Esophagus (tissue), 2 donors: Measurements from ENCODE around the gene LAMA1. TPM values are rescaled to one million over a fixed set of nuclear protein-coding genes. Genes with fewer than 3 reads are reported as not detected.
A peak's percentile ranks its signal among the peaks of the same experiment; 100 is the strongest.
"Not testable (repeated sequence)": the region's sequence is repeated elsewhere in the genome, so short reads cannot be mapped to it uniquely, and the experiment has no call there.

Source experiments
- H3K27ac ChIP-seq, 2 donors: one replicate each; pipeline ENCODE4 v1.5.1; 2013; ENCODE audit warnings: low read depth in 2 of 2, mild to moderate bottlenecking in 2 of 2, inconsistent platforms in 1 of 2, low read length in 1 of 2, moderate library complexity in 1 of 2
- H3K27me3 ChIP-seq, 2 donors: one replicate each; pipeline ENCODE4 v1.6.1; 2013; ENCODE audit warnings: low read length in 2 of 2, control low read depth in 1 of 2, mild to moderate bottlenecking in 1 of 2; ENCODE audit not compliant: insufficient read depth in 2 of 2, control insufficient read depth in 1 of 2
- H3K36me3 ChIP-seq, 2 donors: one replicate each; pipeline ENCODE4 v1.6.1; 2013; ENCODE audit warnings: low read length in 1 of 2; ENCODE audit not compliant: control insufficient read depth in 2 of 2, insufficient read depth in 2 of 2
- H3K4me1 ChIP-seq, 2 donors: one replicate each; pipeline ENCODE4 v1.6.1; 2013; ENCODE audit warnings: low read length in 1 of 2; ENCODE audit not compliant: control insufficient read depth in 2 of 2, insufficient read depth in 2 of 2
- H3K4me3 ChIP-seq, 2 donors: one replicate each; pipeline ENCODE4 v1.5.1; 2013; ENCODE audit warnings: low read length in 2 of 2, mild to moderate bottlenecking in 2 of 2, low read depth in 1 of 2, moderate library complexity in 1 of 2
- H3K9me3 ChIP-seq, 2 donors: one replicate each; pipeline ENCODE4 v1.6.1; 2013; ENCODE audit warnings: mild to moderate bottlenecking in 2 of 2, low read depth in 1 of 2, low read length in 1 of 2, moderate library complexity in 1 of 2; ENCODE audit not compliant: control insufficient read depth in 2 of 2, insufficient read depth in 1 of 2
- WGBS, 2 donors: extraction: QIAGEN DNeasy Blood & Tissue Kit; methylation state at CpG; one replicate each; pipeline ENCODE4 v1.1.7; 2013; 5-methylcytosine and 5-hydroxymethylcytosine counted together
- polyA plus RNA-seq, 2 donors: library from polyadenylated mRNA; stranded (reverse); fragments of 200-250 nt; gene quantifications; one replicate each; pipeline ENCODE4 v1.2.3, GENCODE V29; 2013
- donor health status: healthy with polysubstance abuse.
- donor health status: Bipolar disorder and iron deficiency.

LAMA1 gene
- polyA plus RNA-seq, 2 donors: 0.16 to 0.27 TPM

- H3K9me3 ChIP-seq: no peaks in the 10 kb centered on the region
- WGBS, 2 donors: 56 to 81% methylated on average over 1 of the region's 1 CpG
- no peak overlapping the region for H3K4me3 ChIP-seq
- H3K36me3 ChIP-seq: no peaks in the 10 kb centered on the region
- H3K4me1 ChIP-seq: no peaks in the 10 kb centered on the region
- no peaks in the 10 kb centered on the region for H3K27me3 ChIP-seq
- no peak overlapping the region for H3K27ac ChIP-seq
Measured at GRCh38 chr18:7146067-7146466, 28.5 kb upstream of the LAMA1 start.

GRCh38 chr18:7144921-7145320 lies 27.3 kb upstream of the LAMA1 start:
- H3K4me3 ChIP-seq, H3K4me1 ChIP-seq, H3K9me3 ChIP-seq, H3K27me3 ChIP-seq, H3K36me3 ChIP-seq, H3K27ac ChIP-seq: not testable (repeated sequence)
- WGBS, 2 donors: 91 to 94% methylated on average over 12 of the region's 12 CpGs

DNA sequence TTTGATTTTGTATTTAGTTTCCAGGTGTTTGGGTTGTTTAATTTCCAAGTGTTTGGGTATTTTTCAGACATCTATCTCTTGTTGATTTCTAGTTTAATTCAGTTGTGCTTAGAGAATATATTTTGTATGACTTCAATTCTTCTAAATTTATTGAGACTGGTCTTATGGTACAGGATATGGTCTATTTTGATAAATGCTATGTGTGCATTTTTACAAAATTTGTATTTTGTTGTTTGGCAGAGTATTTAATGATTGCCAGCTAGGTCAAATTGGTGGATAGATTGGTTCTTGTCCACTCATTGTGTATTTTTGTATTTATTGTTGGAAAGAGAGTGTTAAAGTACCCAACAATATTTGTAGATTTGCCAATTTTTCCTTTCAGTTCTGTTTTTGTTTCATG lies 23.7 kb upstream of the LAMA1 start:
- Histone ChIP-seq H3K27me3 (no peaks in the 10 kb centered on the region), H3K9me3 (no peaks in the 10 kb centered on the region), H3K4me1 (no peaks in the 10 kb centered on the region), H3K4me3 (no peak overlapping the region), H3K36me3 (no peaks in the 10 kb centered on the region), H3K27ac (no peak overlapping the region)

GRCh38 chr18:7139409-7139808 lies 21.8 kb upstream of the LAMA1 start:
- no peaks in the 10 kb centered on the region for H3K36me3 ChIP-seq
- 87 to 94% methylated on average over 4 of the region's 4 CpGs for WGBS, 2 donors
- no peak overlapping the region for H3K27ac ChIP-seq
- no peaks in the 10 kb centered on the region for H3K4me1 ChIP-seq
- no peak overlapping the region for H3K4me3 ChIP-seq
- H3K27me3 ChIP-seq: no peaks in the 10 kb centered on the region
- no peaks in the 10 kb centered on the region for H3K9me3 ChIP-seq

- H3K36me3 ChIP-seq: no peaks in the 10 kb centered on the region
- no peaks in the 10 kb centered on the region for H3K4me1 ChIP-seq
- no peak overlapping the region for H3K4me3 ChIP-seq
- H3K27me3 ChIP-seq: no peaks in the 10 kb centered on the region
- no peak overlapping the region for H3K27ac ChIP-seq
- no peaks in the 10 kb centered on the region for H3K9me3 ChIP-seq
Measured at GRCh38 chr18:7133181-7133580, 15.6 kb upstream of the LAMA1 start.

- Histone ChIP-seq H3K9me3 (no peaks in the 10 kb centered on the region), H3K4me3 (no peak overlapping the region), H3K27ac (no peak overlapping the region), H3K36me3 (no peaks in the 10 kb centered on the region), H3K27me3 (no peaks in the 10 kb centered on the region), H3K4me1 (no peaks in the 10 kb centered on the region)
- WGBS, 2 donors: 54 to 56% methylated on average over 9 of the region's 9 CpGs
Measured at GRCh38 chr18:7132356-7133150, 15.0 kb upstream of the LAMA1 start.

DNA sequence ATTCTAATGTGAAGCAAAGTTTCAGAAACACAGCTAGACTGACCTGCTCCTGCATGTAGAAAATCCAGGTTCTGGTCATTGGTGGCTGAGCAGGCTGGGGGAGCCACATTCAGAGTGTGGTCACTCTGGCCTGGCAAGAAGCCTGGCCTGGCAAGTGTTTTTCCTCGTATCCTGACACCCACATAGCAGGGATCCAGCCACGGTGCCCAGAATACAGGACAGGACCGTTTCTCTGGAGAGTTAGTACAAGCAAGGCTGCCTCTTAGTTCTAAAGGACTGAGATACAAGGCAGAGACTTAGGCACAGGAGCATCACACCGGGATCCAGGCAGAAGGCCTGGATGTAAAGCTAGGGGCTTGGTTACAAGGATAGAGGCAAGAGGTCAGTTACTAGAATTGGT lies 4.8 kb upstream of the LAMA1 start:
- H3K4me3 ChIP-seq: no peak overlapping the region
- WGBS, 2 donors: 70 to 75% methylated on average over 4 of the region's 4 CpGs
- H3K27me3 ChIP-seq: peaks cover 0 to 5% of the 10 kb centered on the region in 2 donors

DNA sequence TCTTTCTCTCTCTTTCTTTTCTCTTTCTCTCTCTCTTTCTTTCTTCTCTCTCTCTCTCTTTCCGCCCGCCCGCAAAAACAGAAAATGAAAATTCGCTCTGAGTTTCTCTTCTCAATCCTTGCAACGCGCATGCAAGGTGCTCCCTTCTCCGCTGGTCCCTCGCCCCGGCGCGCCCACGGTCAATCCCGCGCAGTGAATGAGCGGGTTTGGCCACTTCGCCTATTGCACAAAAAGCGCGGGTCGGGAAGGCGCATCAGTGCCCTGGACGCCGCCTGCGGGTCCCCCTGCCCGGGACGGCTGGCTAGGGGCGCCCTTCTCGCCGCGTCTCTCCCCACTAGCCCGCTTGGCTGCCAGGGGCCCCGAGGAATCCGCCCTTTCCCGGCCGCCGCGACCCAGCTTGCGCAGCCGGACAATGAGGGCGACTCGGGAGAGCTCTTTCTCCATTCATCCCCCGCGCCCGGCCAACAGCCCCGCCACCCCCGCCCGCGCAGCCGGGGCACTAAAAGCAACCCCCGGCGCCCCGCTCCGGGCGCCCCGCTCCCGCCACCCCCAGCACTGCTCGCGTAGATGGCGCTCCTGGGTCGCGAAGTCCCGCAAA lies 706 bp downstream of the LAMA1 start:
- Histone ChIP-seq H3K9me3 (no peaks in the 10 kb centered on the region), H3K36me3 (no peaks in the 10 kb centered on the region), H3K4me3 (peak overlapping the region; percentile 41 to 47), H3K4me1 (peaks cover 6 to 8% of the 10 kb centered on the region in 2 donors), H3K27me3 (peaks cover 3 to 12% of the 10 kb centered on the region in 2 donors), H3K27ac (no peak overlapping the region)
- WGBS, 2 donors: 2% methylated on average over 53 to 61 of the region's 61 CpGs

More for the DNA sequence above, 4.8 kb upstream of the LAMA1 start:
- Histone ChIP-seq H3K27ac (no peak overlapping the region), H3K4me1 (peaks cover 0 to 1% of the 10 kb centered on the region in 2 donors), H3K9me3 (no peaks in the 10 kb centered on the region), H3K36me3 (no peaks in the 10 kb centered on the region)

GRCh38 chr18:7116001-7116730 lies 1.4 kb downstream of the LAMA1 start:
- H3K27me3 ChIP-seq: peaks cover 3 to 12% of the 10 kb centered on the region in 2 donors
- no peaks in the 10 kb centered on the region for H3K9me3 ChIP-seq
- H3K36me3 ChIP-seq: no peaks in the 10 kb centered on the region
- H3K27ac ChIP-seq: no peak overlapping the region
- WGBS, 2 donors: 9 to 10% methylated on average over 24 of the region's 24 CpGs
- H3K4me3 ChIP-seq: peak overlapping the region in 1 of 2 donors; percentile 47
- H3K4me1 ChIP-seq: peaks cover 6 to 8% of the 10 kb centered on the region in 2 donors
